Heart right ventricle (tissue), 16 donors: ENCODE measurements around the gene KRT25. TPM values are rescaled to one million over a fixed set of nuclear protein-coding genes. Genes with fewer than 3 reads are reported as not detected.

Experiments
- ATAC-seq, 8 donors: fragments of 200-7000 bp; cut with Tn5 transposase; one replicate each; pipeline ENCODE4 v1.9.1; 2020; ENCODE audit warnings: mild to moderate bottlenecking in 8 of 8, moderate library complexity in 8 of 8, moderate number of reproducible peaks in 1 of 8
- DNase-seq, 2 donors: peaks; one replicate each; pipeline ENCODE4 v3.0.0-alpha.2; 2020
- H3K27ac ChIP-seq, 10 donors: fragments of 200-600 bp; sonication (generic) in 2 of 10; one replicate each; pipeline versions ENCODE4 v1.5.0 to v1.8.0; 2020 to 2022; ENCODE audit warnings: mild to moderate bottlenecking in 3 of 10
- H3K27me3 ChIP-seq, 7 donors: fragments of 200-600 bp; one replicate each; pipeline ENCODE4 v1.8.0; 2021 to 2022; ENCODE audit warnings: mild to moderate bottlenecking in 2 of 7
- H3K36me3 ChIP-seq, 9 donors: fragments of 200-600 bp; sonication (generic) in 1 of 9; one replicate each; pipeline versions ENCODE4 v1.5.0 to v1.8.0; 2020 to 2022; ENCODE audit warnings: mild to moderate bottlenecking in 2 of 9
- H3K4me1 ChIP-seq, 9 donors: fragments of 200-600 bp; sonication (generic) in 1 of 9; one replicate each; pipeline versions ENCODE4 v1.5.0 to v1.8.0; 2020 to 2022; ENCODE audit warnings: mild to moderate bottlenecking in 4 of 9
- H3K4me3 ChIP-seq, 10 donors: fragments of 200-600 bp; sonication (generic) in 2 of 10; one replicate each; pipeline versions ENCODE4 v1.5.0 to v1.8.0; 2020 to 2022; ENCODE audit warnings: mild to moderate bottlenecking in 7 of 10, moderate library complexity in 2 of 10
- H3K9me3 ChIP-seq, 11 donors: fragments of 200-600 bp in 10 of 11; sonication (generic) in 2 of 11; one replicate each; pipeline versions ENCODE4 v1.5.0 to v1.8.0; 2013 to 2022; ENCODE audit warnings: mild to moderate bottlenecking in 2 of 11, control low read depth in 1 of 11, moderate library complexity in 1 of 11
- WGBS, 2 donors: extraction: QIAGEN DNeasy Blood & Tissue Kit; methylation state at CpG; one replicate each; pipeline ENCODE4 v1.1.7; 2013; ENCODE audit warnings: inconsistent platforms in 1 of 2; 5-methylcytosine and 5-hydroxymethylcytosine counted together
- intact Hi-C, 10 donors: fragments of 100-400 bp; cut with DNase I; formaldehyde crosslinking; loops; one replicate each; pipeline versions ENCODE4 v1.11.1 to v1.14.2; 2022
- polyA plus RNA-seq, 2 donors: library from polyadenylated mRNA; stranded (reverse); fragments of 200-250 nt; gene quantifications; one replicate each; pipeline ENCODE4 v1.2.3, GENCODE V29; 2013
- total RNA-seq, 10 donors: library from RNA; stranded (reverse); fragmentation: NEBNext Ultra II Directional in 3 of 10; extraction: Animal tissue kit (Norgen Biotek cat#: 25700) in 3 of 10; gene quantifications; one replicate each; pipeline versions ENCODE4 v1.2.1 to v1.2.4, GENCODE V29; 2021 to 2023
- TF ChIP-seq, protein P1 (sequence below), 9 donors: fragments of 200-600 bp; sonication (generic) in 2 of 9; IDR thresholded peaks; one replicate each; pipeline versions ENCODE4 v1.5.0 to v1.8.0; 2021 to 2022; ENCODE audit warnings: antibody characterized with exemption in 9 of 9, mild to moderate bottlenecking in 5 of 9, moderate library complexity in 1 of 9
- donor health status: Arrhythmogenic right ventricular cardiomyopathy.
- donor health status: ischemic (EF 13 %, LVEDD 7.1; RV severe dilation, severe dysfunction).
- donor health status: healthy with polysubstance abuse.
- donor health status: DM: no; HTN: yes; CAD: no.
- donor health status: DM: no; HTN: no; CAD: no.
- donor health status: ischemic (EF 25% LVEDD 6.9; RV normal size, moderate dysfunction).
- donor health status: ischemic (EF 25% LVEDD 5.7; RV mildly dilated, moderate dysfunction).
- donor health status: healthy.
- donor health status: DM: yes; HTN: yes; CAD: no.
- donor health status: Ischemic cardiomyopathy.
- donor health status: ischemic (EF 35%, LVEDD 5.7; RV mildly dilated, moderate dysfunction).
- donor health status: nonischemic (EF 11% LVEDD 7.7; RV severe dilation, severe dysfunction).
- donor health status: DM: yes; HTN: yes; CAD: no.
- donor health status: PGD.
- donor health status: ischemic (EF 29% LVEDD 5.4; RV normal size, mild dysfunction).
- donor health status: nonischemic (EF 23%, LVEDD 6.1; RV moderate dilation, normal function).

The KRT25 gene
- total and polyA plus RNA-seq, 12 donors, result not detected

DNA sequence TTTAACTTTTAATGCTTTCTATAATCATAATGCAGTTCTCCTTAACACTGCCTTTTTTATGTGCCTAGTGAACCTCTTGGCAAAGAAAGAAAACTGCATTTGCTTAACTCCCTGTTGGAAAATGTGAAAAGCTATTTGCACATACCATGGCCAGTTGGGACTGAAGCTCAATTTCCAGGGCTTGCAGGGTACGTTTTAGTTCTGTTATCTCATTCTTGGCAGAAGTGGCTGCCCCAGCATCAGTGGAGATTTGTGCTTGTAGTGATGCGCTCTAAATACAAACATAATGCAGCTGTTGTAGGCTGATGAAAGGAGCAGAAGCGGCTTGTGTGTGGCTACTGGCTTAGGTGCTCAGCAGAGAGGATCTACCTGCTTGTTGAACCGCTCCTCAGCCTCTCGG is 55.3 kb downstream of the KRT25 start:
- TF ChIP-seq, protein P1, sequence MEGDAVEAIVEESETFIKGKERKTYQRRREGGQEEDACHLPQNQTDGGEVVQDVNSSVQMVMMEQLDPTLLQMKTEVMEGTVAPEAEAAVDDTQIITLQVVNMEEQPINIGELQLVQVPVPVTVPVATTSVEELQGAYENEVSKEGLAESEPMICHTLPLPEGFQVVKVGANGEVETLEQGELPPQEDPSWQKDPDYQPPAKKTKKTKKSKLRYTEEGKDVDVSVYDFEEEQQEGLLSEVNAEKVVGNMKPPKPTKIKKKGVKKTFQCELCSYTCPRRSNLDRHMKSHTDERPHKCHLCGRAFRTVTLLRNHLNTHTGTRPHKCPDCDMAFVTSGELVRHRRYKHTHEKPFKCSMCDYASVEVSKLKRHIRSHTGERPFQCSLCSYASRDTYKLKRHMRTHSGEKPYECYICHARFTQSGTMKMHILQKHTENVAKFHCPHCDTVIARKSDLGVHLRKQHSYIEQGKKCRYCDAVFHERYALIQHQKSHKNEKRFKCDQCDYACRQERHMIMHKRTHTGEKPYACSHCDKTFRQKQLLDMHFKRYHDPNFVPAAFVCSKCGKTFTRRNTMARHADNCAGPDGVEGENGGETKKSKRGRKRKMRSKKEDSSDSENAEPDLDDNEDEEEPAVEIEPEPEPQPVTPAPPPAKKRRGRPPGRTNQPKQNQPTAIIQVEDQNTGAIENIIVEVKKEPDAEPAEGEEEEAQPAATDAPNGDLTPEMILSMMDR (IDR thresholded peaks at IDR 0.05), result no peak
- Histone ChIP-seq H3K9me3 (no peaks in the 10 kb centered on the region), H3K36me3 (no peaks in the 10 kb centered on the region), H3K27me3 (peaks cover 0 to 56% (median 33%) of the 10 kb centered on the region in 7 donors), H3K27ac (no peak overlapping the region), H3K4me3 (no peak overlapping the region), H3K4me1 (peaks cover 0 to 7% (median 0%) of the 10 kb centered on the region in 9 donors)
- ATAC-seq (no peak), DNase-seq (no peak)
- intact Hi-C loops, result no loop called here
- 49 to 51% methylated on average over 5 of the region's 5 CpGs for WGBS, 2 donors

DNA sequence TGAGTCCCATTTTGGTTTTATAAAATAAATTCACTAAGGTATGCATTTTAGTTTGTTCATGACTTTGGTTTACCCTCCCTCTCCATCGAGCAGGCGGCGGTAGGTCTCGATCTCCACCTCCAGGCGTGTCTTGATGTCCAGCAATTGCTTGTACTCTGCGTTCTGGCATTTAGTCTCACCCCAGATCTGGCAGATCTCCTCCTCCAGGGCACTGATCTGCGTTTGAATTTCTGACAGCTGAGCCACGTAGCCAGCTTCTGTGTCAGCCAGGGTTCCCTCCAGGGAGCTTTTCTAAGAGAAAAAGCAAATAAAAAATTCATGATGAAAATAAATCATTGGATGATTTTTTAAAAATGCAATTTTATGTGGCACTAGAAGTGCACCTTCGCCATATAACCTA is 55.8 kb downstream of the KRT25 start:
- no peak for ATAC-seq
- WGBS, 2 donors, result 58 to 59% methylated on average over 9 of the region's 9 CpGs

More for the DNA sequence above, 55.8 kb downstream of the KRT25 start:
- Histone ChIP-seq H3K9me3 (no peaks in the 10 kb centered on the region), H3K27me3 (peaks cover 0 to 52% (median 32%) of the 10 kb centered on the region in 7 donors), H3K4me1 (peaks cover 0 to 7% (median 0%) of the 10 kb centered on the region in 9 donors), H3K4me3 (no peak overlapping the region), H3K27ac (no peak overlapping the region), H3K36me3 (no peaks in the 10 kb centered on the region)
- no peak for DNase-seq
- TF ChIP-seq, protein P1 (IDR thresholded peaks at IDR 0.05), result no peak
- intact Hi-C loops, result no loop called here

Other genes with a start within 250 kb of the KRT25 start
- gene CCR7, start 189.9 kb downstream of the KRT25 start, total RNA-seq, result 1 to 10 TPM in 1 of 10 donors, under 1 TPM in 3, not detected in 6; 0.10 to 1.7 (median 0.48) TPM
- gene CCR7, start 189.9 kb downstream of the KRT25 start, polyA plus RNA-seq, result under 1 TPM in 1 of 2 donors, not detected in 1; 0.46 TPM
- 10 to 100 TPM; 57.8 to 85.5 (median 68.8) TPM for gene SMARCE1, start 107.5 kb downstream of the KRT25 start, total RNA-seq
- gene SMARCE1, start 107.5 kb downstream of the KRT25 start, polyA plus RNA-seq, result 10 to 100 TPM; 48.6 to 50.9 TPM
- gene KRT222, start 90.2 kb downstream of the KRT25 start, total RNA-seq, result under 1 TPM in 3 of 10 donors, not detected in 7; 0.12 to 0.57 (median 0.21) TPM
- under 1 TPM; 0.07 to 0.22 TPM for gene KRT222, start 90.2 kb downstream of the KRT25 start, polyA plus RNA-seq
- gene KRT24, start 51.6 kb downstream of the KRT25 start, total RNA-seq, result not detected
- gene KRT24, start 51.6 kb downstream of the KRT25 start, polyA plus RNA-seq, result not detected
- gene KRT26, start 16.9 kb upstream of the KRT25 start, total RNA-seq, result not detected
- gene KRT26, start 16.9 kb upstream of the KRT25 start, polyA plus RNA-seq, result not detected
- under 1 TPM in 1 of 10 donors, not detected in 9; 0.21 TPM for gene KRT27, start 27.2 kb upstream of the KRT25 start, total RNA-seq
- gene KRT27, start 27.2 kb upstream of the KRT25 start, polyA plus RNA-seq, result not detected
- not detected for gene KRT28, start 44.6 kb upstream of the KRT25 start, total RNA-seq
- not detected for gene KRT28, start 44.6 kb upstream of the KRT25 start, polyA plus RNA-seq
- gene KRT10, start 67.3 kb upstream of the KRT25 start, total RNA-seq, result 10 to 100 TPM; 40.9 to 63.1 (median 48.5) TPM
- 10 to 100 TPM; 44.0 to 86.8 TPM for gene KRT10, start 67.3 kb upstream of the KRT25 start, polyA plus RNA-seq
- gene KRT12, start 111.9 kb upstream of the KRT25 start, total RNA-seq, result not detected
- gene KRT12, start 111.9 kb upstream of the KRT25 start, polyA plus RNA-seq, result not detected
- gene KRT20, start 129.9 kb upstream of the KRT25 start, total RNA-seq, result not detected
- not detected for gene KRT20, start 129.9 kb upstream of the KRT25 start, polyA plus RNA-seq
- gene KRT23, start 182.3 kb upstream of the KRT25 start, total RNA-seq, result under 1 TPM in 3 of 10 donors, not detected in 7; 0.19 to 0.25 (median 0.23) TPM
- under 1 TPM in 1 of 2 donors, not detected in 1; 0.01 TPM for gene KRT23, start 182.3 kb upstream of the KRT25 start, polyA plus RNA-seq
- not detected for gene KRT39, start 211.6 kb upstream of the KRT25 start, total RNA-seq
- not detected for gene KRT39, start 211.6 kb upstream of the KRT25 start, polyA plus RNA-seq
- not detected for gene KRT40, start 229.0 kb upstream of the KRT25 start, total RNA-seq
- not detected for gene KRT40, start 229.0 kb upstream of the KRT25 start, polyA plus RNA-seq
- gene KRTAP3-3, start 238.8 kb upstream of the KRT25 start, total RNA-seq, result not detected
- not detected for gene KRTAP3-3, start 238.8 kb upstream of the KRT25 start, polyA plus RNA-seq
- not detected for gene KRTAP3-2, start 244.6 kb upstream of the KRT25 start, total RNA-seq
- gene KRTAP3-2, start 244.6 kb upstream of the KRT25 start, polyA plus RNA-seq, result not detected